ENCODE results near the gene GLT1D1.

DNA sequence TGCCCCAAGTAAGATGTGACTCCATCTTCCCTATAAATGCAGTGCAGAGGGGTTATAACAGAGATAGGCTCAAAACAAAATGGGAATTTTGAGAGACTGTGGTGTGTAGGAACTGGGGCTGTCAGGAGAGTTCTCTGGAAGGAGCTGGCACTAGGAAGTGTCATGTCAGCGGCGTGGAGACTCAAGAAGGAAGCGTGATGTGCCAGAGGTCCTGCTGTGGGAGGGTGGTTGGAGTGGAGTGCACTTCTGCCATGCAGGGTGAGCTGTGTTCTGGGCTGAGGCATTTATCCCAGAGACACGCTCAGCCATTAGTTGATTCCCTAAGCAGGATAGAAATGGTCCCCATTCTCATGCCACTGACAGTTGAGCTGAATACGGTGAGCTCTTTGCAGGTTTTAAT is 19.0 kb downstream of the GLT1D1 start:
- TF ChIP-seq POLR2A (IDR thresholded peaks at IDR 0.05) (no peak), POLR2AphosphoS5 (IDR thresholded peaks at IDR 0.05) (no peak), EP300 (IDR thresholded peaks at IDR 0.05) (no peak)
- TF ChIP-seq, protein P1, sequence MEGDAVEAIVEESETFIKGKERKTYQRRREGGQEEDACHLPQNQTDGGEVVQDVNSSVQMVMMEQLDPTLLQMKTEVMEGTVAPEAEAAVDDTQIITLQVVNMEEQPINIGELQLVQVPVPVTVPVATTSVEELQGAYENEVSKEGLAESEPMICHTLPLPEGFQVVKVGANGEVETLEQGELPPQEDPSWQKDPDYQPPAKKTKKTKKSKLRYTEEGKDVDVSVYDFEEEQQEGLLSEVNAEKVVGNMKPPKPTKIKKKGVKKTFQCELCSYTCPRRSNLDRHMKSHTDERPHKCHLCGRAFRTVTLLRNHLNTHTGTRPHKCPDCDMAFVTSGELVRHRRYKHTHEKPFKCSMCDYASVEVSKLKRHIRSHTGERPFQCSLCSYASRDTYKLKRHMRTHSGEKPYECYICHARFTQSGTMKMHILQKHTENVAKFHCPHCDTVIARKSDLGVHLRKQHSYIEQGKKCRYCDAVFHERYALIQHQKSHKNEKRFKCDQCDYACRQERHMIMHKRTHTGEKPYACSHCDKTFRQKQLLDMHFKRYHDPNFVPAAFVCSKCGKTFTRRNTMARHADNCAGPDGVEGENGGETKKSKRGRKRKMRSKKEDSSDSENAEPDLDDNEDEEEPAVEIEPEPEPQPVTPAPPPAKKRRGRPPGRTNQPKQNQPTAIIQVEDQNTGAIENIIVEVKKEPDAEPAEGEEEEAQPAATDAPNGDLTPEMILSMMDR (IDR thresholded peaks at IDR 0.05) = no peak
